ENCODE results near the gene MCF2L.
A peak's percentile ranks its signal among the peaks of the same experiment; 100 is the strongest.

MCF2L gene

GRCh38 chr13:112943309-112944125, 25.5 kb upstream of the MCF2L start:
- DNase-seq (ENCODE audit: low spot score): peak; percentile 73

DNA sequence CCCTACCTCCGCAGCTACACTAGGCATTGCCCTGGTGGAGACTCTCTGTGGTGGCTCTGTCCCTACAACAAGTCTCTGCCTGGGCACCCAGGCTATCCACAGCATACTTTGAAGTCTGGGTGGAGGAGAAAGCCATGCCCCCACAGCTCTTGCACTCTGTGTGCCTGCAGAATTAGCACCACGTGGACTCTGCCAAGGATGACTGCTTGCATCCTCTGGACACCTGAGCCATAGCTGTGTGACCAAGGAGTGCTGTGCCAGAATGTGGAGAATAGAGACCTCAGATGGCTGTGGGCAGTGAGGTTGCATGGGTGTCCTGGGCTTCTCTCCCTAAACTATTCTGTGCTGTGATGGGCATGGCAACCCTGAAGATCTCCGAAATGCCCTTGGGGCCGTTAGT, 21.2 kb upstream of the MCF2L start:
- DNase-seq (ENCODE audit: low spot score): no peak

GRCh38 chr13:112951674-112952371, 17.2 kb upstream of the MCF2L start:
- DNase-seq (ENCODE audit: low spot score): no peak

- no peak for DNase-seq (ENCODE audit: low spot score)
These were observed 16.1 kb upstream of the MCF2L start for GRCh38 chr13:112952759-112953551.

GRCh38 chr13:112953591-112954487, 15.2 kb upstream of the MCF2L start:
- DNase-seq (ENCODE audit: low spot score): no peak

DNA sequence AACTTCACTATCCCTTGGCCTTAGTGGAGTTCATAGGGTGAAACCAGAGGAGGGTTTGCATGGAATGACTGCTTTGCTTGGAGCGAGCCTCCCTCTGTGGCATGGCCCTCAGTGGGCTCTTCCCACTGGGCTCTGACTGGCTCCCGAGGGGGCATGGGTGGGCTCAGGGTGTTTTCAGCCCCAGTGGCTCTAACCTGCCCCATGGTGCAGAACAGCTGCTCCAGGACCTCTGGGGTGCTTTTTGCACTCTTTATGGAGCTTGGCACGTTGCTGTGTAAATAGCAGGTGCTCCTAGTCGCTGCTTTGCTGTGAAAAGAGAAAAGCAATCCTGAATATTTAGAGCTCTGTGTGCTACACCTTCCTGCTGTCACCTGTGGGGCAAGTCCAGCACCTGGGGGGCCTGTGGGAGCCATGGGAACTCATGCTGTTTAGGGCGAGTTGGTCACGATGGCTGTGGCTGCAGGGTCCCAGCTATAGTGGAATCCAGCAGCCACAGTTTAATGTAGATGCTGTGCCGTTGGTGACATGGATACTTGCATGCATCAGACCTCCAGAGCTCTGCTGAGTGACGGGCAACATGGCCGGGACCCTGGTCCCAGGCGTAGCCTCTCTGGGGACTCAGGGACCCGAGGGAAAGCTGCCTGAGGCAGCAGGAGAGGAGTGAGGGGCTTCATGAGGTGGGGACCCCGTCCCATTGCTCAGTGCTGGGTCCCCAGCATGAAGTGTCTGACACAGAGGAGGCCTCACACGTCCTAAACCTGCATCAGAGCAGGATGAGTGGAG, 14.3 kb upstream of the MCF2L start:
- DNase-seq (ENCODE audit: low spot score): no peak

DNA sequence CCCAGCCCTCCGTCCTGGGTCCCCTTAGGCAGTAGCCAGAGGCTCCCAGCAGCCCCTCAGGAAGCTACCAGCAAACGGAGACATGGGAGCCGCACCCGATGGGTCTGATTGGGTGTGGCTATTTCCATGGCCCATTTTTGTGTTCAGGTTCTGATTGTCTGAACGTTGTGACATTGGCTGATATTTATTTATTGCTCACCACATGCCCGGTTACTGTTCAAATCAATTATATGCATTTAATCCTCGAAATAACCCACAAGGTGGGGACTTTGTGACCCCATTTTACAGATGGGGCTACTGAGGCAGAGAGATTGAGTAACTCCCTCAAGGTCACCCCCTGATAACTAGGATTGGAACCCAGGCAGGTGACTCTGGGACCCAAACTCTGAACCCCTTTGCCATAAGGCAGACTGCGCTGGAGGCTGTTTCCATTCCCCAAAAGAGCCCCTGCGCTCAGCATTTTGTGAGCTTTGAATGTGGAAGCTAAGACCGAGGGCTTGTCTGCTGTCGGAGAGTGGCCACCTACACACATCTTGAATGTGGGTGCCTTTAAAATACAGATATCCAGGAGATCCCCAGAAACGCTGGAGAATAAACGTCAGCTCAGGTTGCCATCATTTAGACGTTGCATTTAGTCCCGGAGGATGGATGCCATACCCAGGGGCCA, 13.6 kb upstream of the MCF2L start:
- DNase-seq (ENCODE audit: low spot score): no peak

DNA sequence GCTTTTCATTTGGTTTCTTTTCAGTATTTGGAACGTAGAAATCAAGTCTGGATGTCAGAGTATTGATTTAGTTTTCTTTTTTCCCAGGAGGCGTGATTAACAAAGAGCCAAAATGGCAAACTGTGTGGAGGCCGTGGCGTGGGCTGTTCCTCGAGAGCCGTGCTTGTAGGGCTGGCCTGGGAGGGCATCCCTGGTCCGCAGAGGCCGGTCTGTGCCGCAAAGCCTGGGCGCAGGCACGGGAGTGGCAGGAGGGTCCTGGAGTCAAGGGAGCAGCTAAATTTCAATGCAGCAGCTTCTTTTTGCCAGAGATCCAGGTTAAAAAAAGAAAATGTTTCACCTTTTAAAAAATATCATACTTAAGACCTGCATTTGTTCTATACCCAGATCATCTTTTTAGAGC, 13.1 kb upstream of the MCF2L start:
- no peak for DNase-seq (ENCODE audit: low spot score)

GRCh38 chr13:112956571-112957294, 12.3 kb upstream of the MCF2L start:
- DNase-seq (ENCODE audit: low spot score): peak; percentile 55

- DNase-seq (ENCODE audit: low spot score): no peak
These were observed 11.7 kb upstream of the MCF2L start for GRCh38 chr13:112957295-112957677.

- DNase-seq (ENCODE audit: low spot score): no peak
These were observed 10.7 kb upstream of the MCF2L start for GRCh38 chr13:112958127-112958989.

DNA sequence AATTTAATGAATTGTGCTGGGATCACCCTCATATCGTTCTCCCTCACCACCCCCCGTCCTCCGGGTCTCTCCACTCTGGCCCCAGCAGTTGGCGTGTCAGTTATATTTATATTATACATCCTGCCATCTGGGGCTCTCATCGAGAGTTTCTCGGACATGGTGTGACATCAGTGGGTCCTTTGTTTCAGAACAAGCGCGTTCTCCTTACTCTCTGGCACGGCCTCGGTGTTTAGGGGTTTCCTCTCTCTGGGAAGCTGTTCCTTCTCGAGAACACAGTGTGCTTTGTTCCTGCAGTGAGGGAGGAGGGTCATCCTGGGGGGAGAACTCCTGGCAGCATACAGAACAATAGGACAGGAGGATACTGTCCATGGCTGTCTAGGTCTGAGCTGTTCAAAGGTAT, 9.8 kb upstream of the MCF2L start:
- no peak for DNase-seq (ENCODE audit: low spot score)

DNA sequence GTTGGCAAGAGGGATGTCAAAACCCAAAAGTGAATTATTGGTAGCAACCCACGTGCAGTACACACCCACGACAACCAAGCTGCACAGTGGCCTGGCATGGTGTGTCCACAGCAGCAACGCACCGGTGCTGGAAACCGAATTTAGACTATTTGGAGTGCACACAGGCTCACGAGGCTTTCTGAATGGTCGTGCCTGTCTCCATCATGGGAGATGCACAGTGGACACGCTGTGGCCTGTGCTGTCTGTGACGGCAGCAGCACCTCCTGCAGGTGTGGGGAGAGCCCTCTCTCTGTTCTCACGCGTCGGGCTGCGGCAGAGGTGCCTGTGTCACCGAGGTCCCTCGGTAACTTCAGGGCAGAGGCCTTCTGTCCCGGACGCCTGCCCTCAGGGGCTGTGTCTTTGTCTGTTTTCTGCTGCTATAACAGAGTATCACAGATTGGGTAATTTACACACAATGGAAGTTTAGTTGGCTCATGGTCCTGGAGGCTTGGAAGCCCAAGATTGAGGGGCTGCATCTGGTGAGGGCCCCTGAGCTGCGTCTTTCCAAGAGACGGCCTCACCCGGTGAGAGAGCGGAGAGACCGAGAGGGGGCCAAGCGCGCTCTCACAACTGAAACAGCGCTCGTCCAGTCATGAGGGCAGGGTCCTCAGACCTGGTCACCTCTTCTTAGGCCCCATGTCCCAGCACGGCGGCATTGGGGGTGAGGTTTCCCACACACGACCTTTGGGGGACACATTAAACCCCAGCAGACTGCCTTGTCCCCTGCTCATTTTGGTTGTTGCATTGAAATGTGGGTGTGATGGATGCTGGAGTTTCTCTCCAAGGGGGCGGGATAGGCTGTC, 9.1 kb upstream of the MCF2L start:
- DNase-seq (ENCODE audit: low spot score): no peak

GRCh38 chr13:112960706-112961105, 8.3 kb upstream of the MCF2L start:
- DNase-seq (ENCODE audit: low spot score): no peak

DNA sequence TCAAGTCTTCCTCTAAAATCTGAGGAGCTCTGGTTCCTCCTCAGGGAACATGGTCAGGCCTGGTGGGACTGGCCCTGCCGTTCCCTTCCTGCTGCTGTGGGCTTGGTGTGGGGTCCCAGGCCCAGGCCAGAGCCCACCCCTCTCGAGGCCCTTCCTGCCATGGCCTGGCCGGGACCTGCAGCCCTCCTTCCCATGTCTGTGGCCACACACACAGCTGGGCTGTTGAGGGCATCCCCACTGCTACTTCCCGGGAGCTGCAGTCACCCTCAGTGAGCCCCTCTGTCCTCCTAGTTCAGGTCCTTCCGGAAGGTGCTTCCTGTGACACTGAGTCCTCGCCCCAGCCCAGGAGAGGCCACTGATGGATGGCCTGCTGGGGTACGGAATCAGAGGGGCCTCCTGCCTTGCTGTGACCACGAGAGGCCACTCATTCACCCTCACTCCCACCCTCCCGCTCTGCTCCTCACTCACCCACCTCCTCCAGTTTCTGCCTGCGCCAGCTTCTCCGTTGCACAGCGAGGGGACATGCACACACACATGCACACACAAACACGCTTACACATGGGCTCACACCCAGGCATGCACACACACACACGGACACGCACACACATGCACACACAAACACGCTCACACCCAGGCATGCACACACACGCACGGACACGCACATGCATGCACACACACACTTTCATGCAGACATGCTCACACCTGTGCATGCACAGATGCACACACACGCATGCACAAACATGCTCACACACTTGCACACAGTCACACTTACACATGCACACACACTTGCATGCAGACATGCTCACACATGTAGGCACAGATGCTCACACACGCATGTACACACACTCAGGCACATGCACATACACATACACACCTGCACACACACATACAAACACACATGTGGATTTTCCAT, 7.3 kb upstream of the MCF2L start:
- DNase-seq (ENCODE audit: low spot score): no peak

- DNase-seq (ENCODE audit: low spot score): no peak
These were observed 6.6 kb upstream of the MCF2L start for GRCh38 chr13:112962396-112962795.
